Right renal cortex interstitium (tissue), 3 donors: ENCODE measurements around the gene GSTM3. TPM values are rescaled to one million over a fixed set of nuclear protein-coding genes. Genes with fewer than 3 reads are reported as not detected.
"Not testable (repeated sequence)": the region's sequence is repeated elsewhere in the genome, so short reads cannot be mapped to it uniquely, and the experiment has no call there.

ENCODE experiments used
- DNase-seq, 3 donors: peaks; one replicate each; pipeline ENCODE4 v3.0.0-alpha.2; 2013; ENCODE audit warnings: low read depth in 3 of 3, low spot score in 2 of 3
- polyA plus RNA-seq, 3 donors: library from polyadenylated mRNA; unstranded; fragments of 120-200 nt; gene quantifications; one replicate each; pipeline ENCODE4 v1.2.1, GENCODE V29; 2013; ENCODE audit not compliant: insufficient read length in 3 of 3

GSTM3 gene
- polyA plus RNA-seq, 3 donors: 227 to 298 (median 295) TPM

DNA sequence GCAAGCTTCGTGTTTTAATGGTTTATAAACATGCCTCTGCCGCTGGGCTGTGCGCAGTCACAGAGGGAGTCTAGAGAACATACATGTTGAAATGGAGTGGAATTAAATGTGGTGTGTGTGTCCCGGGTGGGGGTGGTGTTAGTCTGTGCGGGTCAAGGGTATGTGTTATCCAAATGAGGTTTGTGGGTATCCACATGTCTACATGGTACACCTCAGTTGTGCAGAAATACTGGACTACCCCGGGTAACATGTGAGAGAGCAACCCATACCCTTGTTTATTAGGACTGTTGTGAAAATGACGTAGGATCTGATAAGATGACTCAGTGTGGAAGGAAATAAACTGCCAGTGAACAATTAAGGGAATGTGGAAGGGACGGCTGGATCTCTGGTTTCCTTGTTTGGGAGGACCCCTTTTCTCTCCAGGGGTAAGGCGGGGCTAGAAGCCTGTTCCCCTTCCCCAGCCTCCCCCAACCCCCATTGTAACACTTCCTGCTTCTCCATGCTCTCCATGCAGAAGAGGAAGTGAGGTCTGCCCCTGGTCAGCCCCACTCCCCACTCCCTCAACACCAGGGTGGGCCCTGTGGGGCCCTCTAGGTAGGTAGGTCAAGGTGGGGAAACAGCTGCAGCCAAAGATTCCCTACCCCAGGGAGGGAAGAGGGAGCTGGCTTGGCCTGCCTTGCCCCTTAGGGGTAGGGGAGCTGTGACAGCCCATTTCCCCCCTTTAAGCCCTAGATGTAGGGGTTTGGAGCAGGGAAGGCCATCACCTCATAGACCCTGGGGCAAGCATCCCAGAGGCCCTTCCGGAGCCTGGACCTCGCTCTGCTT lies 22.2 kb upstream of the GSTM3 start:
- no peak for DNase-seq

GRCh38 chr1:109762039-109762585 lies 21.3 kb upstream of the GSTM3 start:
- no peak for DNase-seq

GRCh38 chr1:109761227-109762038 lies 20.6 kb upstream of the GSTM3 start:
- DNase-seq: no peak

DNA sequence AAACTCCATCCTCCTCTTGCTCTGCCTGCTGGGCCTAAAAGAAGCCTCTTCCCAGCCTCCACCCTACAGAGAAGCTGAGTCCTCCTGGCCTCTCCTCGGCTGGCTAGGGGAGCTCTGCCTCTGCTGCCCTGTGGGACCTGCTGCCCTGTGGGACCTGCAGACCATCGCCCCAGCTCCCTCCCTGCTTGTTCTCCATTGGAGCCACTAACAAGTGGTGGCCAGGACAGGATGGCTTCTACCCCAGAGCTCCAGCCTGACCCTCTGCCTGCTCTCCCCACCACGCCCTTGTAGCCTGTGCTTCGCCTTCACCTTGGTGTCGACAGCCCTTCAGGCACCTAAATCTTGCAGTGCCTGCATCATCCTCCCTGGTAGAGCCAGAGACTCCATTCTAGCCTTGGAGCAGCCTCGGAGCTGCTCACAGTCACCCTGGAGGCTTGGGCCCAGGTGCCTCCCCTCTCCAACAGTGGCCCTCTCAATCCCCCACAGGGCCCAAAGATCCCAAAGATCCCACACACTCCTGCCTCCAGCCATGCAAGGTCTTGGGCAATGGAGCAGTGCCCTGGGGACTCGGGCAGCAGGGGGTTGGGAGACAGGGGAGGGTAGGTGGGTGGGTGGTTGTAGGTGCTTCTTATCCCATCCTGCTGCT lies 19.9 kb upstream of the GSTM3 start:
- no peak for DNase-seq

GRCh38 chr1:109759513-109760334 lies 18.9 kb upstream of the GSTM3 start:
- no peak for DNase-seq

DNA sequence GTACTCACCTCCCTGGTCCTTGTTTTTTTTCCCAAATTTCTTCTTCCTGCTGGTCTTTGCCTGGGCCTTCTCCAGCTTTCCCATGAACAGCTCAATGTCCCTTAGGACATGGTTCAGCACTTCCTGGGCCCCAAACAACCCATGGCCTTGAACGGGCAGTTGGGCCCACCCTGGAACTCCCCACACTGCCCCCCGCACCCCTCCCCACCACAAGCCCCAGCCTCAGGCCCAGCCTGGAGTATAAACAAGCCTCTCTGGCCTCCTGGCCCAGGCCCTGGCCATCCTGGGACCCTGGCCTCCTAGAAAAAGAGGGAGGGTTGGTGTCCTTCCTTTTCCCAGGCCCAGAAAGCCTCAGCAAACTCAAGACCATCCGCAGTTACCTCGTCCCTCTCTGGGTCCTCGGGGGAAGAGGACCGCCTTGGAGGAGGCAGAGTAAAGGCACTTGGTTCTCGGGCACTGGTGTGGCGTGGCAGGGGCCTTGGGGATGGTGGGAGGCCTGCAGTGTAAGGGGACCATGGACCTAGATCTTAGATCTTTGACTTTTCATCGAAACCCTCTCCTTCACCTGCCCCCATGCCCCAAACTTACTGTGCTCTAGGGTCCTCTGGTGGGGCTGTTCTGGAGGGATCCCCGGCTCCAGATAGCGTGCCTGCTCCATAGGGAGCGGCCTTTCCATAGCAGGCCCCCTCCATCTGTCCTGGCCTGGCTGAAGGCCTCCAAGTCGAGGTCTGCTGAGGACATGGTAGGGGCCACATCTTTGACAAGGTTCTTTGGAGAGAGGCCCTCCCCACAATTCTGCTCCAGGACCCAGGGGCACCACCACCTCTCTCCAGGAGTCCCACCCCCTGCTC lies 17.3 kb upstream of the GSTM3 start:
- no peak for DNase-seq

DNA sequence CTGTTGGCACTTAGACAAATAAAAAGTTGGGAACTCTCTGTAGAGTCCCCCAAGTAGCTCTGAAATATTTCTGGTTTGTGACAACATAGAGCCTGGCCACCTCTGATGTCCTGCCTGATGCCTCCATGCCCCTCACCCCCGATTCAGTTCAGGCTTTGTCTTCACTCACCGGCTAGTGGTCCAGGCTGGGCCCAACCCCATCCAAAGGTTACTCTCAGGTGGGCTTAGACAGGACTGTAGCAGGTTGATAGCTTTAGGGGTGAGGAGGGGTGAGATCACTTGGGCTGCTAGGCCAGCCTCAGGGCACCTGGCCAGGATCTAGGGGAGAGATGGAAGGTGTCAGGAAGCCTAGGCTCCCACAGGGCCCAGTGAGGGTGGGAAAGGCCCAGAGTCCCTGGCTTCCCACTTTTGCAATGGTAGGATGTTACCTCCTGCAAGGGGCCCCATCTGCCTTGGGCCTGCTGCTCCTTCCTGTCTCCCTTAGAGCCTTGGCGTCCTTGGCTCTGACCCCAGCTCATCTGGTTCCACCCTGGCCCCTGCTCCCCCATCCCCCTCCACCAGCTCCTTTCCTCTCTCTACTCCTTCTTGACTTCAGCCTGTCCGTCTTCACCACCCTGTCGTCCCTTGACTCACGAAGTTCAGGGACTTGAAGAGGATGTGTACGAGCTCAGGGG lies 16.1 kb upstream of the GSTM3 start:
- DNase-seq: no peak

GRCh38 chr1:109756325-109756724 lies 15.5 kb upstream of the GSTM3 start:
- not testable (repeated sequence) for DNase-seq

- DNase-seq: no peak
These were observed 13.9 kb upstream of the GSTM3 start for GRCh38 chr1:109754738-109755137.

- no peak for DNase-seq
These were observed 10.9 kb upstream of the GSTM3 start for GRCh38 chr1:109751531-109752260.

DNA sequence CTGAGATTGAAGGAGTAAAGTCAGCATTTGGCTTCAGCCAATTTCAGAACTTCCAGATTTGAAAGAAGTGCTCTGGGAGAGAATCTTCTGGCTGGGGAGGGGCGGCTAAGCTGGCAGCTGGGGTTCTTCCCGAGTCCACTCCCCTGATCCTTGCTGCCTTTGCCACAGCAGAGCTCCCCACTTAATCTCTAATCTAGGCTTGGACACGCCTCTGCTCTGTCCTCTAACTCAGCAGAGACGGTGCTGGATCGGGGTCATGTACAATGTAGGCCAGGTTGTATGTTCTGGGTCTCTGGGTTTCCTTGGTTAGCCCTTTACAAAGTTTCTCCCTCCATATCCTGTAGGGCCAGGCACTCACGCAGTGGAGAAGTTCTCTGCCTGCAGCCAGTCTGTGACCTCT lies 10.1 kb upstream of the GSTM3 start:
- DNase-seq: no peak

DNA sequence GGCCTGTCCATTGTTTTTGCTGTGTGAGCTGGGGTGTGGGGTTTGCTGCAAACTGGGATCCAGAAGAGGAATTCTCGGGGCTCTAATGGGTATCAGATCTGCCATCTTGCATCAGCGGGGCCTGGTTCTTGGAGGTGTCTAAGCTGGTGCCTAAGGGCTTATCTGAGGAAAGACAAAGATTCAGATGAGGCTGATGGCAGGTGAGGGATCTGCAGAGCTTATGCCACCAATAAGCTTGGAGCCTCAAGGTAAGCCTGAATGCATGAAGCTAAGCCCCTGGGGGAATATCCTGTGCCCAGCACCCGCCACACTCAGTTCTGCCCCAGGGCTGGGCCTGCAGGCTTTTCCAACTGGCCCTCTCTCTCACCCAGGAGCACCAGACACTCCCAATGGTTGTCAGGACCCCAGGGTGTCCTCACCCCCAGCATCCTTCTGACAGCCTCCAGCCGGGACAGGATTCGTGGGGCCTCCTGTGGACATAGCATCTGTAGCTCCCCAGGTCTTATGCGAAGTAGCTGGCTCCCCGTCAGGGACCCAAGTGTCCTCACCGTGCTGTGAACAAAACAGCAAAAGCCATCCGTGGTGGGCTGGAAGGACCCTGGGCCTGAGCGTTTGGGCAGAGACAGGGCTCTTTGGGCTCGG lies 9.5 kb upstream of the GSTM3 start:
- no peak for DNase-seq

DNA sequence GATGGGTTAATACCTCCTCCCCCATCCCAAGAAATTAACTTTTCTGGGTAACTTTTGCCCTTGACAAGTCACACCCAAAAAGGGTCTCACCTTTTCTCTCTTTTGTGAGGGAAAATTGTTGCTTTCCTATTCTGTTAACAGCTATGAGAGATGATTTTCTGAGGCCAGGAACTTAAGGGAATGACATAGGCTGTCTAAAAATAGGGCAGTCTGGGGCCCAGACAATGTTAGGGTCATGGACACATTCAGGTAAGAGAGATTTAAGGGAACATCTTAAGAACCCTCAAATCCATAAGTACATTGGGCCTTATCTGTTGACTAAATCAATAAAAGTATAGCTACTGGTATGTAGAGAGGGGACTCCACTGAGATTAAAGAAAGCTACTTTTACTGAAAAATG lies 8.4 kb upstream of the GSTM3 start:
- DNase-seq: no peak

- DNase-seq: not testable (repeated sequence)
These were observed 7.5 kb upstream of the GSTM3 start for GRCh38 chr1:109748311-109748710.

DNA sequence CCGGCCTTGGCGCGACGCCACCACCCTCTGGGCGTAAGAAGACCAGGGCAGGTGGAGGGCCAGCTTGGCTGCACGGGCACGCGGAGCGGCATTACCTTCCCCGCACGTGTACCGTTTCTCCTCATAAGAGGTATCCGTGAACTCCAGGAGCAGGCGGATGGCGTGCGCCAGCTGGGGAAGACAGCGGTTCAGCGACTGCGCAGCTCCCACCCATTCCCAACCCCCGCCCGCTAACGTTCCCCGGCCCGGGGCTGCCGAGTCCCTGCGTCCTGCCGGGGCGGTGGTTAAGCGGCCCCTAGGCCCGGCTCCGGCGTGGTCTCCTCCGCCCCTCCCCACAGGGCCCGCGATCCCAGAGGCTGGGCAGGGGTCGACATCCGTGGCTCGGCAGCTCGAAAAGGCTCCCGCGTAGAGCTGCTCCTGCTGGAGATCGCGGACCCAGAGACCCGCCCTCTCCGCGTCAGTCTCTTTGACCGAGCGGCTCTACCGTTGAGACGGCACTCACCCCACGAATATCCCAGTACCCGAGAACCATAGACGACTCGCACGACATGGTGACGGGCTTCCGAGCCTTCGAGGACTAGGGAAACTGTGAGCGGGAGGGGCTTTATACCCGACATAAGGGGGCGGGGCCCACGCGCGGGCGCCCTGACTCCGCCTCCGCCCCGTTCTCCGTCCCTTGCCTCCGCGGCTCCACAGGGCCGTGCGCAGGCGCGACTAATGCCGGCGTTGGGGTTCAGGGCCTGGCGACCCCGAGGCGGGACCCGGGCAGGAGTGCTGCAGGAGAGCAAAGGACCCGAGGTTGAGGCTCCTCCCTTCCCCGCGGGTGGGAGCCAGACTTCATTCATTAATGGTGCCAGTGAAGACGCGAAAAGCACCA lies 862 bp downstream of the GSTM3 start:
- DNase-seq: peak; percentile 58 to 68 (median 59)

DNA sequence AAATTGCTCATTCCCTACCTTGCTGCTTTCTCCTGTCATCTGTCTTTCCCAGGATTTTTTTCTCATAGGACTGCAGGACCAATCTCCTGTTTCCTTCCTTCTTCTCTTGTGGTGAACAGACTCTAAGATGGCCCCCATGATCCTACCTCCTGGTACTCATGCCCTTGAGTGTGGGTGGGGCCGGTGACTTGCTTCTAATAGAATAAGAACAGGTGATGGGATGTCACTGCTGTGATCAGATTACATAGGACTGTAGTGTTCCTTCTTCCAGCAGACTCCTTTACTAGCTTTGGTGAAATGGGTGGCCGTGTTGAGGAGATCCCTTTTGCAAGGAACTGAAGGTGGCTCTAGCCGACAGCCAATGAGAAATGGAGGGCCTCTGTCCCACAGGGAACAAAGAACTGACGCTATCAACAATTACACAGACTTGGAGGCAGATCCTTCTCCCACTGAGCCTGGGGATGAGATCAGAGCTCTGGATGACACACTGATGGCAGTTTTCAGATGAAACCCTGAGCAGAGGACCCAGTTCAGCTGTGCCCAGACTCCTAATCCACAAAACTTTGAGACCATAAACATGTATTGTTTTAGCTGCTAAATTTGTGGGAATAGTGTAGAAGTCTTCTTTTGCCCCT lies 7.5 kb downstream of the GSTM3 start:
- no peak for DNase-seq
